HEK293 (cell line): ENCODE measurements around the gene CAMP.

Source experiments
- CTCF ChIA-PET: fragments of 350-600 bp; formaldehyde crosslinking; extraction: SDS; loops from one replicate; lab custom pipeline; 2021; ENCODE audit warnings: antibody characterized with exemption; lab: Yijun Ruan, JAX
- POLR2A ChIA-PET: fragments of 300-600 bp; formaldehyde crosslinking; extraction: SDS; loops from one replicate; lab custom pipeline; 2020; ENCODE audit warnings: antibody characterized with exemption, inconsistent platforms; lab: Yijun Ruan, JAX
- H3K27ac ChIP-seq: fragments of 200-500 bp; sonication (Bioruptor generic); 2 replicates; pipeline ENCODE4 v1.5.1; 2014; ENCODE audit warnings: low read depth, low read length, control low read depth, inconsistent platforms; ENCODE audit errors: extremely low read depth
- H3K36me3 ChIP-seq, 2 experiments: fragments of 200-500 bp in 1 of 2; sonication (Bioruptor generic) in 1 of 2; 1 replicate in 1 of 2; 2 replicates in 1 of 2; pipeline ENCODE4 v1.5.1; 2014 to 2017; ENCODE audit warnings: inconsistent platforms in 2 of 2, low read length in 2 of 2; ENCODE audit not compliant: control insufficient read depth in 2 of 2, insufficient read depth in 1 of 2
- H3K4me1 ChIP-seq: fragments of 200-500 bp; sonication (Bioruptor generic); 2 replicates; pipeline ENCODE4 v1.5.1; 2014; ENCODE audit warnings: mild to moderate bottlenecking, low read length, inconsistent platforms; ENCODE audit not compliant: control insufficient read depth, insufficient read depth
- H3K4me3 ChIP-seq: 2 replicates; pipeline ENCODE4 v1.5.1; 2011; ENCODE audit warnings: low read depth, mild to moderate bottlenecking, control low read depth, low read length, moderate library complexity
- H3K9me3 ChIP-seq: fragments of 200-500 bp; sonication (Bioruptor generic); 2 replicates; pipeline ENCODE4 v1.5.1; 2014; ENCODE audit warnings: low read depth, low read length, inconsistent platforms; ENCODE audit not compliant: control insufficient read depth, insufficient read depth
- GFI1B ChIP-seq: fragments of 450-650 bp; formaldehyde crosslinking; IDR thresholded peaks from 2 replicates; pipeline ENCODE4 v1.5.1; 2016; ENCODE audit warnings: missing biosample characterization, missing genetic modification characterization
- GLIS1 ChIP-seq: fragments of 450-650 bp; formaldehyde crosslinking; IDR thresholded peaks from 2 replicates; pipeline ENCODE4 v1.5.1; 2016; ENCODE audit warnings: missing biosample characterization, missing genetic modification characterization
- GLIS2 ChIP-seq: fragments of 450-650 bp; formaldehyde crosslinking; IDR thresholded peaks from 2 replicates; pipeline ENCODE4 v1.5.1; 2016; ENCODE audit warnings: missing biosample characterization, missing genetic modification characterization
- KLF16 ChIP-seq: fragments of 450-650 bp; formaldehyde crosslinking; IDR thresholded peaks from 2 replicates; pipeline ENCODE4 v1.5.1; 2017; ENCODE audit warnings: missing biosample characterization, missing genetic modification characterization
- RBAK ChIP-seq: fragments of 450-650 bp; formaldehyde crosslinking; IDR thresholded peaks from 2 replicates; pipeline ENCODE4 v1.5.1; 2016; ENCODE audit warnings: missing biosample characterization, missing genetic modification characterization
- TRIM28 ChIP-seq: IDR thresholded peaks from 2 replicates; pipeline ENCODE4 v1.6.1; 2011; ENCODE audit warnings: low read length, control low read depth, borderline replicate concordance
- YY1 ChIP-seq: fragments of 450-650 bp; formaldehyde crosslinking; IDR thresholded peaks from 2 replicates; pipeline ENCODE4 v1.5.1; 2018; ENCODE audit warnings: missing biosample characterization, missing genetic modification characterization
- YY2 ChIP-seq: fragments of 450-650 bp; formaldehyde crosslinking; IDR thresholded peaks from 2 replicates; pipeline ENCODE4 v1.5.1; 2016; ENCODE audit warnings: missing biosample characterization, missing genetic modification characterization
- ZBTB17 ChIP-seq: fragments of 450-650 bp; formaldehyde crosslinking; IDR thresholded peaks from 2 replicates; pipeline ENCODE4 v1.5.1; 2016; ENCODE audit warnings: missing biosample characterization, missing genetic modification characterization
- ZBTB26 ChIP-seq: fragments of 450-650 bp; formaldehyde crosslinking; optimal IDR thresholded peaks from 2 replicates; pipeline ENCODE3; 2016; ENCODE audit warnings: missing biosample characterization, mild to moderate bottlenecking, missing genetic modification characterization
- ZBTB7A ChIP-seq: fragments of 450-650 bp; formaldehyde crosslinking; IDR thresholded peaks from 2 replicates; pipeline ENCODE4 v1.5.1; 2016; ENCODE audit warnings: low read depth, missing biosample characterization, missing genetic modification characterization
- ZEB2 ChIP-seq: fragments of 450-650 bp; formaldehyde crosslinking; IDR thresholded peaks from 2 replicates; pipeline ENCODE4 v1.5.1; 2016; ENCODE audit warnings: missing biosample characterization, missing genetic modification characterization
- ZIC2 ChIP-seq: fragments of 450-650 bp; formaldehyde crosslinking; IDR thresholded peaks from 2 replicates; pipeline ENCODE4 v1.5.1; 2016; ENCODE audit warnings: missing biosample characterization, missing genetic modification characterization
- ZNF140 ChIP-seq: fragments of 450-650 bp; formaldehyde crosslinking; IDR thresholded peaks from 2 replicates; pipeline ENCODE4 v1.5.1; 2016; ENCODE audit warnings: missing biosample characterization, missing genetic modification characterization
- ZNF146 ChIP-seq: fragments of 450-650 bp; formaldehyde crosslinking; IDR thresholded peaks from 2 replicates; pipeline ENCODE4 v1.5.1; 2016; ENCODE audit warnings: missing biosample characterization, missing genetic modification characterization
- ZNF16 ChIP-seq: fragments of 450-650 bp; formaldehyde crosslinking; IDR thresholded peaks from 2 replicates; pipeline ENCODE4 v1.5.1; 2016; ENCODE audit warnings: low read depth, missing biosample characterization, missing genetic modification characterization
- ZNF214 ChIP-seq: fragments of 450-650 bp; formaldehyde crosslinking; IDR thresholded peaks from 2 replicates; pipeline ENCODE4 v1.5.1; 2017; ENCODE audit warnings: missing biosample characterization, mild to moderate bottlenecking, missing genetic modification characterization, borderline replicate concordance
- ZNF488 ChIP-seq: fragments of 450-650 bp; formaldehyde crosslinking; IDR thresholded peaks from 2 replicates; pipeline ENCODE4 v1.5.1; 2016; ENCODE audit warnings: missing biosample characterization, missing genetic modification characterization
- ZNF747 ChIP-seq: fragments of 450-650 bp; formaldehyde crosslinking; IDR thresholded peaks from 2 replicates; pipeline ENCODE4 v1.5.1; 2016; ENCODE audit warnings: missing biosample characterization, missing genetic modification characterization
- ZNF792 ChIP-seq: fragments of 450-650 bp; formaldehyde crosslinking; IDR thresholded peaks from 2 replicates; pipeline ENCODE4 v1.5.1; 2016; ENCODE audit warnings: missing biosample characterization, missing genetic modification characterization
- ZSCAN18 ChIP-seq: fragments of 450-650 bp; formaldehyde crosslinking; IDR thresholded peaks from 2 replicates; pipeline ENCODE4 v1.5.1; 2016; ENCODE audit warnings: missing biosample characterization, missing genetic modification characterization
- ZSCAN5A ChIP-seq: fragments of 450-650 bp; formaldehyde crosslinking; IDR thresholded peaks from 2 replicates; pipeline ENCODE4 v1.5.1; 2016; ENCODE audit warnings: missing biosample characterization, missing genetic modification characterization

CAMP gene

GRCh38 chr3:48215876-48216275 lies 7.4 kb upstream of the CAMP start:
- no peak overlapping the region for H3K4me3 ChIP-seq
- no peaks in the 10 kb centered on the region for H3K36me3 ChIP-seq
- ChIA-PET POLR2A (no interaction called here), CTCF (no interaction called here)
- no peaks in the 10 kb centered on the region for H3K4me1 ChIP-seq
- H3K27ac ChIP-seq = no peak overlapping the region
- H3K9me3 ChIP-seq = no peaks in the 10 kb centered on the region
- TF ChIP-seq ZBTB7A (tag by site-specific recombination) = no peak
- TF ChIP-seq YY2 = no peak
- no peak for TF ChIP-seq ZSCAN5A (tag by site-specific recombination)
- no peak for TF ChIP-seq TRIM28
- no peak for TF ChIP-seq ZNF146 (tag by site-specific recombination)
- no peak for TF ChIP-seq GFI1B (tag by site-specific recombination)
- TF ChIP-seq ZSCAN18 (tag by site-specific recombination) = no peak
- TF ChIP-seq YY1 = no peak
- no peak for TF ChIP-seq ZNF140

GRCh38 chr3:48217449-48217848 lies 5.8 kb upstream of the CAMP start:
- no peak for TF ChIP-seq ZNF214 (tag by site-specific recombination)
- peak; percentile 63 for TF ChIP-seq ZIC2
- no peak for TF ChIP-seq KLF16
- no peak for TF ChIP-seq ZNF792 (tag by site-specific recombination)
- no peak for TF ChIP-seq GLIS2 (tag by site-specific recombination)
- TF ChIP-seq ZNF747 (tag by site-specific recombination) = no peak
- TF ChIP-seq RBAK = no peak
- peak; percentile 61 for TF ChIP-seq GLIS1
- TF ChIP-seq, all 188 proteins: peak for 2
- no peak overlapping the region for H3K27ac ChIP-seq
- H3K36me3 ChIP-seq = no peaks in the 10 kb centered on the region
- no peaks in the 10 kb centered on the region for H3K9me3 ChIP-seq
- ChIA-PET POLR2A (no interaction called here), CTCF (no interaction called here)
- no peak overlapping the region for H3K4me3 ChIP-seq
- no peaks in the 10 kb centered on the region for H3K4me1 ChIP-seq

GRCh38 chr3:48218537-48218936 lies 4.8 kb upstream of the CAMP start:
- ChIA-PET POLR2A (no interaction called here), CTCF (no interaction called here)
- TF ChIP-seq ZNF488 (tag by site-specific recombination) (no peak), ZBTB17 (tag by site-specific recombination) (no peak), RBAK (no peak), ZNF16 (no peak), ZEB2 (tag by site-specific recombination) (no peak), ZBTB26 (tag by site-specific recombination) (no peak)

More at GRCh38 chr3:48218537-48218936, 4.8 kb upstream of the CAMP start:
- Histone ChIP-seq H3K27ac (no peak overlapping the region), H3K36me3 (no peaks in the 10 kb centered on the region), H3K4me3 (no peak overlapping the region), H3K9me3 (no peaks in the 10 kb centered on the region), H3K4me1 (no peaks in the 10 kb centered on the region)
